DOHH2 (cell line): ENCODE results near the gene SOCS6.

Experiments used
- H3F3A ChIP-seq: fragments of 200-600 bp; sonication (generic), shearing (Covaris generic); 2 replicates; pipeline ENCODE4 v1.6.0; 2016; ENCODE audit warnings: antibody characterized with exemption, mild to moderate bottlenecking; ENCODE audit not compliant: control insufficient read depth, insufficient read depth
- H3K27ac ChIP-seq: fragments of 200-600 bp; sonication (generic); 2 replicates; pipeline ENCODE4 v1.5.1; 2014; ENCODE audit warnings: low read depth, mild to moderate bottlenecking, low read length, moderate library complexity
- H3K27me3 ChIP-seq: fragments of 200-600 bp; sonication (generic); 2 replicates; pipeline ENCODE4 v1.6.1; 2014; ENCODE audit warnings: mild to moderate bottlenecking, low read length, mixed read lengths; ENCODE audit not compliant: control insufficient read depth
- H3K36me3 ChIP-seq: fragments of 200-600 bp; sonication (generic); 2 replicates; pipeline ENCODE4 v1.6.1; 2014; ENCODE audit warnings: mild to moderate bottlenecking, low read length, moderate library complexity, mixed read lengths; ENCODE audit not compliant: control insufficient read depth
- H3K4me1 ChIP-seq: fragments of 200-600 bp; sonication (generic); 2 replicates; pipeline ENCODE4 v1.6.1; 2014; ENCODE audit warnings: mild to moderate bottlenecking, low read length, mixed read lengths; ENCODE audit not compliant: control insufficient read depth
- H3K4me2 ChIP-seq: fragments of 200-600 bp; sonication (generic); 2 replicates; pipeline ENCODE4 v1.6.0; 2014; ENCODE audit warnings: mild to moderate bottlenecking, low read length, moderate library complexity
- H3K4me3 ChIP-seq: fragments of 200-600 bp; sonication (generic); 2 replicates; pipeline ENCODE4 v1.5.1; 2014; ENCODE audit warnings: mild to moderate bottlenecking, low read length, mixed read lengths
- H3K79me2 ChIP-seq: fragments of 200-600 bp; sonication (generic); 2 replicates; pipeline ENCODE4 v1.6.1; 2014; ENCODE audit warnings: mild to moderate bottlenecking, low read length, mixed read lengths; ENCODE audit not compliant: control insufficient read depth
- H3K9me2 ChIP-seq: fragments of 200-600 bp; sonication (generic); replicated peaks from 2 replicates; pipeline ENCODE4 v1.6.1; 2014; ENCODE audit warnings: mild to moderate bottlenecking, low read length, mixed read lengths; ENCODE audit not compliant: control insufficient read depth
- H3K9me3 ChIP-seq: fragments of 200-600 bp; sonication (generic); 2 replicates; pipeline ENCODE4 v1.6.1; 2014; ENCODE audit warnings: antibody characterized with exemption, low read length, mixed read lengths; ENCODE audit not compliant: control insufficient read depth, insufficient read depth
- H4K20me1 ChIP-seq: fragments of 200-600 bp; sonication (generic); 2 replicates; pipeline ENCODE4 v1.6.0; 2014; ENCODE audit warnings: low read depth, mild to moderate bottlenecking, antibody characterized with exemption, low read length, moderate library complexity; ENCODE audit not compliant: control insufficient read depth, insufficient read depth
- CTCF ChIP-seq: fragments of 200-600 bp; sonication (generic); IDR thresholded peaks from one replicate; pipeline ENCODE4 v1.5.1; 2014; ENCODE audit warnings: antibody characterized with exemption, mild to moderate bottlenecking, low read depth, low read length; ENCODE audit not compliant: poor library complexity, severe bottlenecking
- EZH2phosphoT487 ChIP-seq: fragments of 200-600 bp; sonication (generic); IDR thresholded peaks from 2 replicates; pipeline ENCODE4 v1.6.1; 2017; ENCODE audit warnings: borderline replicate concordance, mild to moderate bottlenecking, antibody characterized with exemption, low read length, moderate library complexity, mixed read lengths

The SOCS6 gene

GRCh38 chr18:70273021-70273420, 15.8 kb upstream of the SOCS6 start:
- no peak overlapping the region for H3K4me3 ChIP-seq

GRCh38 chr18:70276416-70277191, 12.2 kb upstream of the SOCS6 start:
- no peaks in the 10 kb centered on the region for H4K20me1 ChIP-seq
- no peak overlapping the region for H3K4me2 ChIP-seq
- no peaks in the 10 kb centered on the region for H3K4me1 ChIP-seq

More at GRCh38 chr18:70273021-70273420, 15.8 kb upstream of the SOCS6 start:
- peaks cover 8% of the 10 kb centered on the region; the same call in 1 of the 2 replicates for H3K9me3 ChIP-seq
- no peak overlapping the region for H3K27ac ChIP-seq
- H3K36me3 ChIP-seq, result no peaks in the 10 kb centered on the region
- no peaks in the 10 kb centered on the region for H3K9me2 ChIP-seq
- TF ChIP-seq EZH2phosphoT487 (no peak), CTCF (no peak)
- H4K20me1 ChIP-seq, result no peaks in the 10 kb centered on the region
- no peaks in the 10 kb centered on the region for H3K4me1 ChIP-seq
- no peaks in the 10 kb centered on the region for H3F3A ChIP-seq
- H3K4me2 ChIP-seq, result no peak overlapping the region
- H3K79me2 ChIP-seq, result no peaks in the 10 kb centered on the region
- H3K27me3 ChIP-seq, result no peaks in the 10 kb centered on the region

GRCh38 chr18:70279470-70279869, 9.4 kb upstream of the SOCS6 start:
- no peaks in the 10 kb centered on the region for H3F3A ChIP-seq
- no peak for TF ChIP-seq CTCF
- TF ChIP-seq EZH2phosphoT487, result no peak
- H3K9me2 ChIP-seq, result no peaks in the 10 kb centered on the region
- H3K4me3 ChIP-seq, result no peak overlapping the region
- H3K27me3 ChIP-seq, result no peaks in the 10 kb centered on the region
- H3K79me2 ChIP-seq, result no peaks in the 10 kb centered on the region
- H3K27ac ChIP-seq, result no peak overlapping the region
- H3K36me3 ChIP-seq, result no peaks in the 10 kb centered on the region
- H3K9me3 ChIP-seq, result no peaks in the 10 kb centered on the region
- H3K4me2 ChIP-seq, result no peak overlapping the region
- no peaks in the 10 kb centered on the region for H4K20me1 ChIP-seq
- no peaks in the 10 kb centered on the region for H3K4me1 ChIP-seq

More at GRCh38 chr18:70276416-70277191, 12.2 kb upstream of the SOCS6 start:
- Histone ChIP-seq H3K27me3 (no peaks in the 10 kb centered on the region), H3K36me3 (no peaks in the 10 kb centered on the region), H3K4me3 (no peak overlapping the region), H3K9me2 (no peaks in the 10 kb centered on the region), H3K9me3 (peaks cover 5% of the 10 kb centered on the region; the same call in 1 of the 2 replicates), H3K79me2 (no peaks in the 10 kb centered on the region), H3K27ac (no peak overlapping the region), H3F3A (no peaks in the 10 kb centered on the region)
- TF ChIP-seq CTCF, result no peak
- TF ChIP-seq EZH2phosphoT487, result no peak
